HG03469 (cell line): ENCODE results near the gene ASS1.

Source experiments
- ATAC-seq: cut with Tn5 transposase; IDR thresholded peaks from one replicate; pipeline ENCODE4 v1.9.1; 2021; ENCODE audit warnings: mild to moderate bottlenecking, moderate library complexity, moderate number of reproducible peaks; ENCODE audit not compliant: unreplicated experiment

ASS1 gene

GRCh38 chr9:130451509-130452388 lies 7.0 kb downstream of the ASS1 start:
- no peak for ATAC-seq

GRCh38 chr9:130452835-130453234 lies 8.1 kb downstream of the ASS1 start:
- ATAC-seq: no peak

GRCh38 chr9:130453487-130453886 lies 8.7 kb downstream of the ASS1 start:
- no peak for ATAC-seq

GRCh38 chr9:130454096-130454811 lies 9.5 kb downstream of the ASS1 start:
- no peak for ATAC-seq

GRCh38 chr9:130454812-130455325 lies 10.1 kb downstream of the ASS1 start:
- ATAC-seq: no peak

- ATAC-seq: no peak
Observed at GRCh38 chr9:130458027-130458803, 13.5 kb downstream of the ASS1 start.

GRCh38 chr9:130458804-130459067 lies 14.0 kb downstream of the ASS1 start:
- no peak for ATAC-seq

GRCh38 chr9:130459151-130459550 lies 14.4 kb downstream of the ASS1 start:
- no peak for ATAC-seq

GRCh38 chr9:130459941-130460669 lies 15.3 kb downstream of the ASS1 start:
- no peak for ATAC-seq

GRCh38 chr9:130461218-130461630 lies 16.5 kb downstream of the ASS1 start:
- ATAC-seq: no peak

GRCh38 chr9:130461731-130462130 lies 17.0 kb downstream of the ASS1 start:
- ATAC-seq: no peak

GRCh38 chr9:130462685-130463540 lies 18.2 kb downstream of the ASS1 start:
- ATAC-seq: no peak

GRCh38 chr9:130463763-130464745 lies 19.3 kb downstream of the ASS1 start:
- ATAC-seq: no peak

- no peak for ATAC-seq
Observed at GRCh38 chr9:130465383-130466096, 20.8 kb downstream of the ASS1 start.

GRCh38 chr9:130466537-130467217 lies 21.9 kb downstream of the ASS1 start:
- ATAC-seq: no peak

GRCh38 chr9:130467316-130467715 lies 22.6 kb downstream of the ASS1 start:
- no peak for ATAC-seq

- ATAC-seq: no peak
Observed at GRCh38 chr9:130468566-130468965, 23.8 kb downstream of the ASS1 start.
